Ishikawa (cell line): ENCODE measurements around the gene ZNF592.

Experiments
- CEBPB ChIP-seq: IDR thresholded peaks from 2 replicates; pipeline ENCODE4 v1.6.1; 2012
- EP300 ChIP-seq: IDR thresholded peaks from 2 replicates; pipeline ENCODE4 v1.6.1; 2012; ENCODE audit warnings: borderline replicate concordance
- TAF1 ChIP-seq: IDR thresholded peaks from 2 replicates; pipeline ENCODE4 v1.6.1; 2012; ENCODE audit warnings: low read depth, mild to moderate bottlenecking

DNA sequence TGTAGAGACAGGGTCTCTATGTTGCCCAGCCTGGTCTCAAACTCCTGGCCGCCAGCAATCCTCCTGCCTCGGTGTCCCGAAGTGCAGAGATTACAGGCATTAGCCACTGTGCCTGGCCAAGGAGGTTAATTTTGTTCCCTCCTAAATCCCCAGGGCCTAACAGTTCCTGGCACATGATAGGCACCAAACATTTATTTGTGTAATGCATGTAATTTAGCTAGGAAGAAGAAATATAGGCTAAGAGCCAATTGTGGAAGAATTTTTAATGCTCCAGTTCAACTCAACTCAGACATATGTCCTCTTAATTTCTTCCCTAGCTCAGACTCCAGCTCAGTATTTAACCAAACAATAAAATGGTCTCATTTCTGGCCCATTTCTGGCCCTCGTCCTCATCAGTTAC lies 7.7 kb upstream of the ZNF592 start:
- TF ChIP-seq CEBPB (no peak), EP300 (no peak), TAF1 (no peak)
